Activated CD4-positive, alpha-beta T cell treated with anti-CD3 and anti-CD28 coated beads, Interleukin-2, Interleukin-4, amounts not matched to agents 100 ng/mL and 50 ng/mL, durations not matched to agents 16 hours and 8 hours (primary cell): ENCODE data around the gene FNDC8.
A peak's percentile ranks its signal among the peaks of the same experiment; 100 is the strongest.
"Not testable (repeated sequence)": the region's sequence is repeated elsewhere in the genome, so short reads cannot be mapped to it uniquely, and the experiment has no call there.

Source experiments
- DNase-seq: peaks from one replicate; pipeline ENCODE4 v3.0.0-alpha.2; 2020; ENCODE audit warnings: low spot score

The FNDC8 gene

DNA sequence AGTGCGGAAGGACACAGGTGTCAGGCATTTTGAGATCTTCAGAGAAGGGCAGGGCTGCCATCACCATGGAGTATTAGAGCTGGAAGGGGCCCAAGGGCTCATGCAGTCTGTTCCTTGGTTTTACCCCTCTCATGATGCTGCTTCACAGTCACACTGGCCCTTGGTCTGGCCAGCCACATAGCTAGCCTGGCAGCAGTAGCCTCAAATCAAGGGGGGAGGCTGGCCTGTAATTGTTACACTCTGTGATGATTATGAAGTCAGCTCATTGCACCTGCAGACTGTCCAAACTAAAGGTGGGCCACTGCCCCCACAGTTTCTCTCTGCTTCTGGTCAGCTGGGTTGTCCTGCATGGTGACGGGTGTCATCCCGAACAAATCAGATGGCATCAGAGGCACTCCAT, at the start of gene FNDC8:
FNDC8 (plus strand) TSS at position 301 of the 400 bp plus-strand sequence; CDS start at position 380, 79 bp downstream.
- DNase-seq = no peak

- peak; percentile 79 for DNase-seq
These were observed 48.1 kb upstream of the FNDC8 start for GRCh38 chr17:35073183-35073790.

- peak; percentile 70 for DNase-seq
These were observed 47.3 kb upstream of the FNDC8 start for GRCh38 chr17:35073991-35074627.

- DNase-seq = no peak
These were observed 46.4 kb upstream of the FNDC8 start for GRCh38 chr17:35074711-35075707.

GRCh38 chr17:35076874-35077273, 44.5 kb upstream of the FNDC8 start:
- DNase-seq = no peak

GRCh38 chr17:35079547-35080423, 41.6 kb upstream of the FNDC8 start:
- DNase-seq = no peak

- peak; percentile 85 for DNase-seq
These were observed 40.9 kb upstream of the FNDC8 start for GRCh38 chr17:35080536-35080935.

DNA sequence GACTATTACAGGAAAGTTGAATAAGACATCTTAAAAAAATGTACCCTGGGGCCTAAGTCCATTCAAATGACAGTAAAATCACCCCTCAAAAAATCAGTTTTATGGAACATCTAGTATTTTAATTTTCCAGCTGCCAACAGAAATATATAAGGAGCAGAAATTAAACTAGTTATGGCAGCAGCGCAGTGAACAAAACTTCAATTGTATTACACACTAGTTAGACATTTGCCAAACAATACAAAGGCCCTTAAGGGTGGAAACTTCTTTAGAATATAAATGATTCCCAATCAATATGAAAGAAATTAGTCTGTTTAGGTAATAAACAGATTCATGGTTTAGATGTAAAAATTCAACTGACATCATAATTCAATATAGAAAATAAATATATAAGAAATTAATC, 39.8 kb upstream of the FNDC8 start:
- no peak for DNase-seq

GRCh38 chr17:35082073-35082657, 39.2 kb upstream of the FNDC8 start:
- peak; percentile 74 for DNase-seq

GRCh38 chr17:35083071-35083470, 38.3 kb upstream of the FNDC8 start:
- DNase-seq = no peak

GRCh38 chr17:35084987-35085386, 36.4 kb upstream of the FNDC8 start:
- peak; percentile 37 for DNase-seq

DNA sequence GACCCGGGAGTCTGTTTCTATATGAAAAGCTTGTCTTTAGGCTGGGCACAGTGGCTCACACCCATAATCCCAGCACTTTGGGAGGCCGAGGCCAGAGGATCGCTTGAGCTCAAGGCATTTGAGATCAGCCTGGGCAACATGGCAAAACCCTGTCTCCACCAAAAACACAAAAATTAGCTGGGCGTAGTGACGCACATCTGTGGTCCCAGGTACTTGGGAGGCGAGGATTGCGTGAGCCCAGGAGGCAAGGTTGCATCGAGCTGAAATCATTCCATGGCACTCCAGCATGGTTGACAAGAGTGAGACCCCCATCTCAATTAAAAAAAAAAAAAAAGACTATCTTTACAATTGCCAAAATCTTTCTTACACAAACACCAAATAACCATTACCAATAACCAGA, 35.3 kb upstream of the FNDC8 start:
- no peak for DNase-seq

GRCh38 chr17:35086931-35087573, 34.4 kb upstream of the FNDC8 start:
- DNase-seq = no peak

- DNase-seq = peak; percentile 54
These were observed 33.6 kb upstream of the FNDC8 start for GRCh38 chr17:35087731-35088355.

- DNase-seq = no peak
These were observed 33.0 kb upstream of the FNDC8 start for GRCh38 chr17:35088356-35088880.

DNA sequence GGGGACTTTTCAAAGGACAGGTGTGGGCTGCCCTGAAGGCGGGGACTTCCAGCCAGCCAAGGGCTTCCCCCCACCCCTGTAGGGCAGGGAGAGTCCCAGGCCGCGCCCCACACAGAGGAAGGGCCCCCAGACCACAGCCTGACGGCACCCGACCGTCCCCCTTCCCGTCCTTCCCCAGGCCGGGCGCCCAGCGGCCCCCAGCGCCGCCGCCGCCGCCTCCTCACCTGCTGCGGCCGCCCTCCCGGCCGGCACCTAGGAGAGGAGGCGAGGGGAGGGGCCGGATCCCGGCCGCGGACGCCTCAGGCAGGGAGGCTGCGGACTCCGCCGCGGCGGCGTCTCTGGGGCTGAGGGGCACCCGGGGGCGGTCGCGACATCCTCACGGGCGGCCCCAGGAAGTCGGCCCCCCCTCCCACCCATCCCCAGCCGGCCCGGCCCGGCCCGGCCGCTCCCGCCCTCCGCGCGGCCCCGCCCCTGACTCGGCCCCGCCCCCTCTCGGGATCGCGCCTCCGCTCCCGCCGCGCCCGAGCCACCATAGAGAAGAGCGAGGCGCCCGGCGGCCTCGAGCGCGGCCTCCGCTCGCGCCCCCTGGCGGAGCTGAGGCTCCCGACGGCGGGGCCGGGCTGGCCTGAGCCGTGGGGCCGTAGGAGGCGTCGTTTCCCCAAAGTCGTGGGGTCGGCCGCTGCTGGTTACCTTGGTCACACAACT, 32.4 kb upstream of the FNDC8 start:
- DNase-seq = peak; percentile 88

GRCh38 chr17:35089586-35090296, 31.7 kb upstream of the FNDC8 start:
- DNase-seq = peak; percentile 43

DNA sequence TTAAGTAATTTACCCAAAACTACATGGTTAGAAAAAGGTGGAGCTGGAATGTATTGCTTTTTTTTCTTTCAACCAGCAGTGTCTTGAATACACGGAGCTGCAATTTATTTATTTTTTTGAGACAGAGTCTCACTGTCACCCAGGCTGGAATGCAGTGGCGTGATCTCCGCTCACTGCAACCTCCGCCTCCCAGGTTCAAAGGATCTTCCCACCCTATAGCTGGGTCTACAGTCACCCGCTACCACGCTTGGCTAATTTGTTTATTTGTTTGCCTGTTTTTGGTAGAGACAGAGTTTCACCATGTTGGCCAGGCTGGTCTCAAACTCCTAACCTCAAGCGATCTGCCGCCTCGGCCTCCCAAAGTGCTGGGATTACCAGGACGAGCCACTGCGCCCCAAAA, 30.7 kb upstream of the FNDC8 start:
- not testable (repeated sequence) for DNase-seq

GRCh38 chr17:35094902-35095301, 26.5 kb upstream of the FNDC8 start:
- DNase-seq = no peak
